Measurements from ENCODE around the gene TSPAN13.

Gene TSPAN13

GRCh38 chr7:16773326-16773725 lies 19.8 kb downstream of the TSPAN13 start:
- H3K4me1 ChIP-seq, result peaks cover 24% of the 10 kb centered on the region
- H3K36me3 ChIP-seq (replicated peaks), result no peaks in the 10 kb centered on the region
- H3K4me3 ChIP-seq, result no peak overlapping the region
- no peaks in the 10 kb centered on the region for H3K9me3 ChIP-seq
- in situ Hi-C loops (cut with MboI; ENCODE audit: low sequenced_read_pairs), result no loop called here
- no peaks in the 10 kb centered on the region for H3K27me3 ChIP-seq (ENCODE audit: low read depth)
- DNase-seq (ENCODE audit: low spot score in 2 of 2), result no peak

GRCh38 chr7:16773884-16774283 lies 20.3 kb downstream of the TSPAN13 start:
- Histone ChIP-seq H3K4me1 (peaks cover 30% of the 10 kb centered on the region), H3K9me3 (no peaks in the 10 kb centered on the region), H3K36me3 (replicated peaks) (no peaks in the 10 kb centered on the region), H3K4me3 (no peak overlapping the region), H3K27me3 (ENCODE audit: low read depth) (no peaks in the 10 kb centered on the region)
- in situ Hi-C loops (cut with MboI; ENCODE audit: low sequenced_read_pairs), result no loop called here
- no peak for DNase-seq (ENCODE audit: low spot score in 2 of 2)

DNA sequence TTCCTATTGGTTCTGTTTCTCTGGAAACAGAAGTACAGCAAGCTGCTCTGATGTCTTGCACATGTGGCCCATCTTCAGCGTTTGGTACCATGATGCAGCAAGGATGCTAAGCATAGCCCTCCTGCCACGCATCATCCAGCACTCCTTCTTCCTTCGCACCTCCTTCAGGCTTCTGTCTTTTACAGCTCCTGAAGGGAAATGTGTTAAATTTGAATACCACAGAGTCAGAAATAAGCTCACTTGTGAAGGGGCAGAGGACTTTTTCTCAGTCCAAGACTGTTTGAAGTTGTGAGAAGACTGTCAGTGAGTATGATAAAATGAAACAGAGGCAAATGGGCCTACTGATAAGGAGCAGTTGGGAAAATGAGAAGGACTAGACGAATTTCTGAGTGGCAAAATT lies 20.7 kb downstream of the TSPAN13 start:
- in situ Hi-C loops (cut with MboI; ENCODE audit: low sequenced_read_pairs), result no loop called here
- H3K36me3 ChIP-seq (replicated peaks), result no peaks in the 10 kb centered on the region
- H3K27me3 ChIP-seq (ENCODE audit: low read depth), result no peaks in the 10 kb centered on the region
- no peak for DNase-seq (ENCODE audit: low spot score in 2 of 2)
- no peak overlapping the region for H3K4me3 ChIP-seq
- H3K9me3 ChIP-seq, result no peaks in the 10 kb centered on the region
- peaks cover 34% of the 10 kb centered on the region for H3K4me1 ChIP-seq

DNA sequence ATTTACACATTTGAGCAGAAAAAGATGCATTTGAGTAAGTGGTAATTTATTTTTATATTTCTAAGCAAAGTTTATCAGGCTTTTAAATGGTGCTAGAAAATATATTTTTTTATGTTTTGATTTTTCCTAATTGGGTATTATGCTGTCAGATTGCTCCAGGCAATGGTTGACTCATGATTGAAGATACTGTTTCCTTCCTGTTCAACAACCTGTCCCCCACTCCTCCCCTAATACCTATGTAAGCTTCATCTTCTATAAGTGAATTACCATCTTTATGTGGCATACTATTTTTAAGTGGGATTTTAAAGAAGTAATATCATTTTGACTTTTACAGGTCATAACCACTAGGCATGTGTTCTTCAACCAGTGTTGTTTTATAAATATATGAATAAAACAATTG lies 21.4 kb downstream of the TSPAN13 start:
- H3K27me3 ChIP-seq (ENCODE audit: low read depth), result no peaks in the 10 kb centered on the region
- in situ Hi-C loops (cut with MboI; ENCODE audit: low sequenced_read_pairs), result no loop called here
- H3K4me1 ChIP-seq, result peaks cover 32% of the 10 kb centered on the region
- H3K9me3 ChIP-seq, result no peaks in the 10 kb centered on the region
- no peak overlapping the region for H3K4me3 ChIP-seq
- DNase-seq (ENCODE audit: low spot score in 2 of 2), result no peak
- no peaks in the 10 kb centered on the region for H3K36me3 ChIP-seq (replicated peaks)

- DNase-seq (ENCODE audit: low spot score in 2 of 2), result no peak
- no peaks in the 10 kb centered on the region for H3K27me3 ChIP-seq (ENCODE audit: low read depth)
- no peaks in the 10 kb centered on the region for H3K9me3 ChIP-seq
- no peaks in the 10 kb centered on the region for H3K36me3 ChIP-seq (replicated peaks)
- in situ Hi-C loops (cut with MboI; ENCODE audit: low sequenced_read_pairs), result no loop called here
- no peak overlapping the region for H3K4me3 ChIP-seq
- peaks cover 23% of the 10 kb centered on the region for H3K4me1 ChIP-seq
Observed at GRCh38 chr7:16776053-16776452, 22.5 kb downstream of the TSPAN13 start.

DNA sequence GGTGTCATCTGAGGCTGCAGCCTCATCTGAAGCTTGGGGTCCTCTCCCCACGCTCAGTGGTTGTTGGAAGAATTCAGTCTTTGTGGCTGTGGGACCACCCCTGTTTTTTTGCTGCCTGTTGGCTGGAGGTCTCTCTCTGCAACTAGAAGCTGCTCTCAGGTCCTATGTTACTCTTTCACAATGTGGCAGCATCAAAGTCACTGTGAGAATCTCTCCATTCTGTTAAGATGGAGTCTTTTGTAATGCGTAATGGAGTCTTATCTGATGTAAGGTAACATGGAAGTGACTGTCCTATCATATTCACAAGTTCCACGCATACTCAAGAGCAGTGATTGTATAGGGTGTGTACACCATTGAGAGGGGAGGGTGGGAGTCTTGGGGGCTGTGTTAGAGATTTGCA lies 24.9 kb downstream of the TSPAN13 start:
- in situ Hi-C loops (cut with MboI; ENCODE audit: low sequenced_read_pairs), result no loop called here

DNA sequence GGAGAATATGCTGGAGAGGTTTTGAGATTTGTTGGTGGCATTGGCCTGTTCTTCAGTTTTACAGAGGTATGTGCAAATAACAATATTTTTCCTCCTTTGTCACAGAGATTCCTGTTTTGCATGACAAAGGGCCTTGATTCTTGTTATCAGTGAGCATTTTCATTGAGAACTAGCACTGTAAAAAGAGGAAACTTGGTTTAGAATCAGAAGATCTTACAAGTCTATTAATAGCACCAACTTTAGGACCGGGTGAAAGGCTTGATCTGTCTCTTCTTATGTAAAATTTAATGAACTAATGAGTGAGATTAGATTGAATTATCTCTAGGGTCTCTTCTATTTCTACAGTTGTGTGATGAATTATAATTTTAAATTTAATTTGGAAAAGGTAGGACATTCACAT lies 25.5 kb downstream of the TSPAN13 start:
- Histone ChIP-seq H3K36me3 (replicated peaks) (no peaks in the 10 kb centered on the region), H3K4me1 (peaks cover 16% of the 10 kb centered on the region), H3K27me3 (ENCODE audit: low read depth) (no peaks in the 10 kb centered on the region), H3K9me3 (no peaks in the 10 kb centered on the region), H3K4me3 (no peak overlapping the region)
- no peak for DNase-seq (ENCODE audit: low spot score in 2 of 2)
- in situ Hi-C loops (cut with MboI; ENCODE audit: low sequenced_read_pairs), result no loop called here

More for the DNA sequence above, 24.9 kb downstream of the TSPAN13 start:
- peak in 1 of 2 experiments; percentile 25 for DNase-seq (ENCODE audit: low spot score in 2 of 2)
- no peaks in the 10 kb centered on the region for H3K9me3 ChIP-seq
- no peaks in the 10 kb centered on the region for H3K27me3 ChIP-seq (ENCODE audit: low read depth)
- no peak overlapping the region for H3K4me3 ChIP-seq
- H3K4me1 ChIP-seq, result peaks cover 16% of the 10 kb centered on the region
- no peaks in the 10 kb centered on the region for H3K36me3 ChIP-seq (replicated peaks)

DNA sequence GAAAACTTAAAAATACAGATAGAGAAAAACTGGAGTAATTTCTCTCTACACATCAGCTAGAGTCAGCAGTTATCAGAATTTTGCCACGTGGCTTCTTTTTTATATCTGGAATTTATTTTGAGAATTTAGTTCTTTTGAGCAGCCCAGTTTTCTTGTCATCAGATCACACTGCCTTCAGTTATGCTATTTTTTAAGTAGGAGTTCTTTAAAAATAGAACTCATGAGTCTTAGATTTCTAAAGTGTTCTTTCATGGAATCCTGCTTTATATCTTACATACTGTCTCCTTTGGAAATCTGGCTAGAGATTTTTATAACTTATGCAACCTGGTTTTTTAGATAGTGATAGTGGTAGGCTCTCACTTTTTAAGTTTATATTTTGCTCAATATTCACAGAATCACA lies 27.0 kb downstream of the TSPAN13 start:
- in situ Hi-C loops (cut with MboI; ENCODE audit: low sequenced_read_pairs), result no loop called here
- DNase-seq (ENCODE audit: low spot score in 2 of 2), result no peak

DNA sequence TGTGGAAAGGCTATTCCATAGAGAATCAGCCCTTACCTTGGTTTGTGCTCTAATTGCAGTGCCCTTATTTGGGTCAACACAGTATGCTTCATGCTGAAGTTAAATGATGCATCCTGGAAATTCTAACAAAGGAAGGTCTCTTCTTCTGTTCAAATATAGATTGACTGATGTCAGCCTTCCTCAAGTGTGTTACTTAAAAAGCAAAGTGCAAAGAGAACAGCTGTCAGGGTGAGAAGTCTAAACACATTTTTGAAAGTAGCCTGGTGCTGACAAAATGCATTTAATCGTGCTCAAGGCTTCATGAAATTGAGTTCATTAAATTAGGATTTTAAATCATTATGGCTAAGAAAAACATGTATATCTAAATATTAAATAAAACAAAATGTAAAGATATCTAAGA lies 31.8 kb downstream of the TSPAN13 start:
- Histone ChIP-seq H3K4me1 (no peaks in the 10 kb centered on the region), H3K9me3 (no peaks in the 10 kb centered on the region), H3K27me3 (ENCODE audit: low read depth) (no peaks in the 10 kb centered on the region), H3K36me3 (replicated peaks) (peaks cover 6% of the 10 kb centered on the region; the same call in 1 of the 2 replicates), H3K4me3 (no peak overlapping the region)
- DNase-seq (ENCODE audit: low spot score in 2 of 2), result no peak
- in situ Hi-C loops (cut with MboI; ENCODE audit: low sequenced_read_pairs), result no loop called here

More for the DNA sequence above, 27.0 kb downstream of the TSPAN13 start:
- H3K36me3 ChIP-seq (replicated peaks), result 0 out of 2 replicates have a peak, but pooled peaks cover 3% of the 10 kb centered on the region
- H3K4me1 ChIP-seq, result peaks cover 16% of the 10 kb centered on the region
- H3K9me3 ChIP-seq, result no peaks in the 10 kb centered on the region
- H3K4me3 ChIP-seq, result no peak overlapping the region
- no peaks in the 10 kb centered on the region for H3K27me3 ChIP-seq (ENCODE audit: low read depth)

GRCh38 chr7:16785846-16786245 lies 32.3 kb downstream of the TSPAN13 start:
- H3K27me3 ChIP-seq (ENCODE audit: low read depth), result no peaks in the 10 kb centered on the region
- no peak for DNase-seq (ENCODE audit: low spot score in 2 of 2)
- no peaks in the 10 kb centered on the region for H3K4me1 ChIP-seq
- H3K36me3 ChIP-seq (replicated peaks), result peaks cover 6% of the 10 kb centered on the region; the same call in 1 of the 2 replicates
- H3K4me3 ChIP-seq, result no peak overlapping the region
- no peaks in the 10 kb centered on the region for H3K9me3 ChIP-seq
- in situ Hi-C loops (cut with MboI; ENCODE audit: low sequenced_read_pairs), result no loop called here

- Histone ChIP-seq H3K9me3 (no peaks in the 10 kb centered on the region; the same call in 1 of the 2 replicates), H3K4me3 (no peak overlapping the region), H3K36me3 (replicated peaks) (peaks cover 6% of the 10 kb centered on the region; the same call in 1 of the 2 replicates), H3K27me3 (ENCODE audit: low read depth) (no peaks in the 10 kb centered on the region), H3K4me1 (no peaks in the 10 kb centered on the region)
- no peak for DNase-seq (ENCODE audit: low spot score in 2 of 2)
- in situ Hi-C loops (cut with MboI; ENCODE audit: low sequenced_read_pairs), result no loop called here
Observed at GRCh38 chr7:16786257-16786656, 32.7 kb downstream of the TSPAN13 start.

- in situ Hi-C loops (cut with MboI; ENCODE audit: low sequenced_read_pairs), result no loop called here
- H3K27me3 ChIP-seq (ENCODE audit: low read depth), result no peaks in the 10 kb centered on the region
- H3K4me3 ChIP-seq, result no peak overlapping the region
- no peak for DNase-seq (ENCODE audit: low spot score in 2 of 2)
- H3K4me1 ChIP-seq, result no peaks in the 10 kb centered on the region
- H3K9me3 ChIP-seq, result no peaks in the 10 kb centered on the region; the same call in 1 of the 2 replicates
- peaks cover 6% of the 10 kb centered on the region; the same call in 1 of the 2 replicates for H3K36me3 ChIP-seq (replicated peaks)
Observed at GRCh38 chr7:16787127-16787526, 33.6 kb downstream of the TSPAN13 start.

DNA sequence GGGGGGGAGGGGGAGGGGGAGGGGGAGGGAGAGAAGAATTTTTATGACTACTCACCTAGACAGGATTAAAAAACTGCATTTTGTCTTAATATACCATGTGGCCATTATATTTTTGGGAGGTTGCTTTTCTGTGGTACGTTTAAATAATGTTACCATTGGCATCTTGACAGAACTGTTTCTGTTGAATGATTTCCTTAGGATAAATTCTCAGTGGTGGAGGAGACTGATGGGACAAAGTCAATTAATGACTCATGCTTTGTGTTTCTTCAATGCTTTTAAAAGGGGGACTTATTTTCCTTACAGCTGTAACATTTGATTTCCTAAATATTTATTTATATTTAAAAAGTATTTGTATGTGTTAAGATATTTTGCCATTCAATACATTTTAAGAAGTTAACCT lies 37.5 kb downstream of the TSPAN13 start:
- no peak for DNase-seq (ENCODE audit: low spot score in 2 of 2)
- Histone ChIP-seq H3K4me3 (no peak overlapping the region), H3K36me3 (replicated peaks) (peaks cover 3% of the 10 kb centered on the region; the same call in 1 of the 2 replicates), H3K4me1 (no peaks in the 10 kb centered on the region), H3K27me3 (ENCODE audit: low read depth) (no peaks in the 10 kb centered on the region), H3K9me3 (no peaks in the 10 kb centered on the region; the same call in 1 of the 2 replicates)
- in situ Hi-C loops (cut with MboI; ENCODE audit: low sequenced_read_pairs), result no loop called here

- Histone ChIP-seq H3K27me3 (ENCODE audit: low read depth) (no peaks in the 10 kb centered on the region), H3K9me3 (no peaks in the 10 kb centered on the region; the same call in 1 of the 2 replicates), H3K36me3 (replicated peaks) (peaks cover 3% of the 10 kb centered on the region; the same call in 1 of the 2 replicates), H3K4me3 (no peak overlapping the region), H3K4me1 (no peaks in the 10 kb centered on the region)
- in situ Hi-C loops (cut with MboI; ENCODE audit: low sequenced_read_pairs), result no loop called here
- no peak for DNase-seq (ENCODE audit: low spot score in 2 of 2)
Observed at GRCh38 chr7:16791905-16792698, 38.5 kb downstream of the TSPAN13 start.

All from HAP-1 (cell line).